Activated CD4-positive, CD25-positive, alpha-beta regulatory T cell treated with anti-CD3 and anti-CD28 coated beads, Interleukin-2, amount 50 U/mL, for 16 hours (primary cell): ENCODE data around the gene TMEM8B.
"Not testable (repeated sequence)": the region's sequence is repeated elsewhere in the genome, so short reads cannot be mapped to it uniquely, and the experiment has no call there.

ENCODE experiments used
- DNase-seq: peaks from one replicate; pipeline ENCODE4 v3.0.0-alpha.2; 2020; ENCODE audit warnings: low read depth, low spot score

TMEM8B gene

GRCh38 chr9:35907711-35908503, 78.9 kb downstream of the TMEM8B start:
- no peak for DNase-seq

GRCh38 chr9:35908504-35909125, 79.6 kb downstream of the TMEM8B start:
- no peak for DNase-seq

- no peak for DNase-seq
Observed at GRCh38 chr9:35909274-35909673, 80.2 kb downstream of the TMEM8B start, which contains the start of gene SPAAR. SPAAR (plus strand) TSS chr9:35909490; CDS start chr9:35910464, 974 bp downstream.

GRCh38 chr9:35909687-35910612, 80.9 kb downstream of the TMEM8B start:
- DNase-seq: no peak

GRCh38 chr9:35910613-35911359, 81.8 kb downstream of the TMEM8B start:
- no peak for DNase-seq

GRCh38 chr9:35911690-35912089, 82.7 kb downstream of the TMEM8B start:
- no peak for DNase-seq

- no peak for DNase-seq
Observed at GRCh38 chr9:35912791-35913400, 83.9 kb downstream of the TMEM8B start.

GRCh38 chr9:35913429-35913828, 84.4 kb downstream of the TMEM8B start:
- not testable (repeated sequence) for DNase-seq

GRCh38 chr9:35914301-35914807, 85.3 kb downstream of the TMEM8B start:
- no peak for DNase-seq
